ENCODE measurements around the gene WDR73. TPM values are rescaled to one million over a fixed set of nuclear protein-coding genes. Genes with fewer than 3 reads are reported as not detected.

WDR73 gene
- total and polyA plus RNA-seq, 2 of the 4 experiments (the other 2 are of a cell fraction): 21.5 to 25.5 TPM

GRCh38 chr15:84668221-84668982 lies 14.3 kb upstream of the WDR73 start:
- H4K91ac ChIP-seq (ENCODE audit: insufficient read depth, low read depth, low read length): no peak overlapping the region
- intact Hi-C loops (cut with micrococcal nuclease): no loop called here
- H3K36me3 ChIP-seq (ENCODE audit: control insufficient read depth, insufficient read depth, low read length): peaks cover 14% of the 10 kb centered on the region
- no peak overlapping the region for H2BK20ac ChIP-seq (ENCODE audit: low read depth, low read length)
- peaks cover 5% of the 10 kb centered on the region; the same call in 1 of the 2 replicates for H4K20me1 ChIP-seq (ENCODE audit: insufficient read depth, low read length)
- H2AK5ac ChIP-seq (ENCODE audit: low read depth, low read length): no peak overlapping the region
- H3K9me3 ChIP-seq (ENCODE audit: control insufficient read depth, insufficient read depth, low read length): no peaks in the 10 kb centered on the region
- POLR2A ChIA-PET (ENCODE audit: unreplicated experiment): no interaction called here
- H3K27me3 ChIP-seq (ENCODE audit: control insufficient read depth, insufficient read depth, low read length): no peaks in the 10 kb centered on the region
- no peak overlapping the region for H4K8ac ChIP-seq (ENCODE audit: low read depth in 2 of 2, low read length in 2 of 2)
- H2AK9ac ChIP-seq (replicated peaks; ENCODE audit: low read depth, low read length, poor library complexity): no peak overlapping the region
- H3K4me3 ChIP-seq (ENCODE audit: insufficient read depth, low read depth, low read length): no peak overlapping the region
- no peak overlapping the region for H4K5ac ChIP-seq (ENCODE audit: low read depth, low read length)
- peak overlapping the region; percentile 15 for H2BK5ac ChIP-seq (ENCODE audit: low read depth, low read length, poor library complexity, severe bottlenecking)
- H3K4me1 ChIP-seq (ENCODE audit: control insufficient read depth, insufficient read depth, low read length): peaks cover 10% of the 10 kb centered on the region
- in situ Hi-C loops (cut with MboI; ENCODE audit: low sequenced_read_pairs): no loop called here
- no peak overlapping the region for H3K56ac ChIP-seq (ENCODE audit: extremely low read depth, insufficient read depth, low read length)
- no peak overlapping the region for H2AFZ ChIP-seq (replicated peaks; ENCODE audit: low read length, poor library complexity)
- dilution Hi-C loops (cut with HindIII; ENCODE audit: low sequenced_read_pairs, unreplicated experiment): no loop called here
- no peak overlapping the region for H3K14ac ChIP-seq (replicated peaks; ENCODE audit: low read depth, low read length)
- H3K9ac ChIP-seq (ENCODE audit: low read depth, low read length): no peak overlapping the region
- ATAC-seq (ENCODE audit: low read depth): no peak
- no peak overlapping the region for H3K18ac ChIP-seq (ENCODE audit: low read depth, low read length)
- peaks cover 23 to 49% of the 10 kb centered on the region in 2 experiments; a peak in 3 of 4 replicates for H3K79me1 ChIP-seq (ENCODE audit: low read depth in 1 of 2, low read length in 2 of 2)
- peaks cover 17% of the 10 kb centered on the region for H3K9me1 ChIP-seq (ENCODE audit: insufficient read depth, low read length)
- H2BK120ac ChIP-seq (ENCODE audit: low read depth, low read length): no peak overlapping the region
- TF ChIP-seq CTCF (conservative IDR thresholded peaks at IDR 0.05; ENCODE audit: low read depth, low read length): no peak
- no peak for TF ChIP-seq RFX5 (IDR thresholded peaks at IDR 0.05; ENCODE audit: low read depth, low read length)
- TF ChIP-seq RCOR1 (IDR thresholded peaks at IDR 0.05; ENCODE audit: insufficient replicate concordance, low read length): no peak
- TF ChIP-seq MAZ (IDR thresholded peaks at IDR 0.05; ENCODE audit: borderline replicate concordance, low read depth, low read length): no peak
- TF ChIP-seq USF2 (IDR thresholded peaks at IDR 0.05; ENCODE audit: low read depth, low read length): no peak
- TF ChIP-seq MAFK (IDR thresholded peaks at IDR 0.05; ENCODE audit: low read depth, low read length): no peak
- no peak for TF ChIP-seq ELK1 (IDR thresholded peaks at IDR 0.05; ENCODE audit: borderline replicate concordance, low read depth, low read length)
- no peak for TF ChIP-seq FOS (IDR thresholded peaks at IDR 0.05; ENCODE audit: low read depth, low read length)
- no peak for TF ChIP-seq BHLHE40 (IDR thresholded peaks at IDR 0.05; ENCODE audit: low read depth, low read length)
- no peak for TF ChIP-seq RAD21 (IDR thresholded peaks at IDR 0.05; ENCODE audit: low read length)
- TF ChIP-seq MXI1 (IDR thresholded peaks at IDR 0.05; ENCODE audit: borderline replicate concordance, low read depth, low read length): no peak
- TF ChIP-seq NFE2L2 (IDR thresholded peaks at IDR 0.05; ENCODE audit: low read depth, low read length): no peak
- no peak for TF ChIP-seq CHD1 (IDR thresholded peaks at IDR 0.05; ENCODE audit: low read depth, low read length)
- no peak for TF ChIP-seq SMC3 (IDR thresholded peaks at IDR 0.05; ENCODE audit: low read depth, low read length)
- TF ChIP-seq CEBPB (IDR thresholded peaks at IDR 0.05; ENCODE audit: low read depth, low read length): no peak
- TF ChIP-seq POLR2A (IDR thresholded peaks at IDR 0.05; ENCODE audit: low read depth, low read length): no peak
- no peak for DNase-seq
- H3K4ac ChIP-seq (ENCODE audit: low read depth, low read length): no peak overlapping the region
- CTCF ChIA-PET: no interaction called here
- no peak overlapping the region for H3K27ac ChIP-seq (ENCODE audit: insufficient read depth, low read length)
- H3K4me2 ChIP-seq (ENCODE audit: low read depth, low read length): no peak overlapping the region
- WGBS, 2 experiments (ENCODE audit: extremely low coverage in 2 of 2, insufficient read length in 1 of 2): no CpG with 5 or more reads among the region's 3 CpGs
- no TSS peak for BruUV-seq (replicated peaks)
- H3K23ac ChIP-seq (ENCODE audit: low read depth, low read length): no peak overlapping the region
- no peak overlapping the region for H2BK15ac ChIP-seq (ENCODE audit: low read depth, low read length)
